ENCODE results near the gene TMEM259.

GRCh38 chr19:995051-995827, 25.7 kb downstream of the TMEM259 start:
- no peak for TF ChIP-seq CTCF (conservative IDR thresholded peaks at IDR 0.05)
- no peak for TF ChIP-seq EZH2 (IDR thresholded peaks at IDR 0.05; ENCODE audit: low read depth)
